Measurements from ENCODE around the gene CLUH. TPM values are rescaled to one million over a fixed set of nuclear protein-coding genes. Genes with fewer than 3 reads are reported as not detected.

The CLUH gene
- total and polyA plus RNA-seq, 10 donors = 14.3 to 82.6 (median 49.4) TPM

DNA sequence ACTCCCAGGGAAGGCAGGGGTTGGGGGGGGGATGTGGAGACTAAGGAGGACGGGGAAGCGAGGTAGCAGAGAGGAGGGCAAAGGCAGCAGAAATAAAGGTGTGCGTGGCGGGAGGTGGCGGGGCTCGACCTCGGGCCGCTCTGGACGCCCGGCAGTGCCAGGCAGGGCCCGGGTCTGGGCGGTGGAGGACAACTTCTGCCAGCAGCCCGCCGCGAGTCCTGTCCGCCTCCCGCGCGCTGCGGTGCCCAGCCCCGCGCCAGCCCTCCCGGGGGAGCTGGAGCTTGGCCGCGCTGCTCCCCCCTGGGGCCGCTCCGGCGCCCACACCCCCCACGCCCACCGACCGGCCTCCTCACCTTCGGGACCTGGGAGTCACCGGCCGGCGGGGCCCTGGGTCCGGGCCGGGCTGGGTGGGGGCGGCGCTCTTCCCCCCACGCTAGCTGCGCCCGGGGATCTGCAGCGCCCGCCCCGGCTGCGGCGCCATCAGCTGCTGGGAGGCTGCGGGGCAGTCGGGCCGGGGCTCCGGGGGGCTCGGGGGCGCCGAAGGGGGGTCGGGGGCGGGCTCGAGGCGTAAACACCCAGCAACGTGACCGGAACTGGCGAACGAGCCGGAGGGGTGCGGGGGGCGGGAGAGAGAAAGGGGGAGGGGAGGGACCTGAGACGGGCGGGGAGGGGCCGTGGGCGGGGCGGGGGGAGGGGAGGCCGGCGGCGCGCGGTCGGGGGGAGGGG lies 37.7 kb upstream of the CLUH start, which contains the start of gene CCDC92B:
Gene CCDC92B, minus strand, starts transcription at position 595 of the 726 bp plus-strand sequence. CDS start 14,507 bp downstream, outside the sequence.
- Histone ChIP-seq H3K27me3 (replicated peaks in 1 of 7) (peaks cover 0 to 100% (median 27%) of the 10 kb centered on the region in 7 donors), H3K27ac (no peak within 1 kb of the TSS), H3K4me1 (peaks cover 0 to 14% (median 7%) of the 10 kb centered on the region in 6 donors), H3K4me3 (peak within 1 kb of the TSS in 3 of 8 donors; percentile 7 to 46 (median 17)), H3K36me3 (no peaks in the 10 kb centered on the region), H3K9me3 (no peaks in the 10 kb centered on the region)
- DNase-seq = no peak
- TF ChIP-seq, protein P1, sequence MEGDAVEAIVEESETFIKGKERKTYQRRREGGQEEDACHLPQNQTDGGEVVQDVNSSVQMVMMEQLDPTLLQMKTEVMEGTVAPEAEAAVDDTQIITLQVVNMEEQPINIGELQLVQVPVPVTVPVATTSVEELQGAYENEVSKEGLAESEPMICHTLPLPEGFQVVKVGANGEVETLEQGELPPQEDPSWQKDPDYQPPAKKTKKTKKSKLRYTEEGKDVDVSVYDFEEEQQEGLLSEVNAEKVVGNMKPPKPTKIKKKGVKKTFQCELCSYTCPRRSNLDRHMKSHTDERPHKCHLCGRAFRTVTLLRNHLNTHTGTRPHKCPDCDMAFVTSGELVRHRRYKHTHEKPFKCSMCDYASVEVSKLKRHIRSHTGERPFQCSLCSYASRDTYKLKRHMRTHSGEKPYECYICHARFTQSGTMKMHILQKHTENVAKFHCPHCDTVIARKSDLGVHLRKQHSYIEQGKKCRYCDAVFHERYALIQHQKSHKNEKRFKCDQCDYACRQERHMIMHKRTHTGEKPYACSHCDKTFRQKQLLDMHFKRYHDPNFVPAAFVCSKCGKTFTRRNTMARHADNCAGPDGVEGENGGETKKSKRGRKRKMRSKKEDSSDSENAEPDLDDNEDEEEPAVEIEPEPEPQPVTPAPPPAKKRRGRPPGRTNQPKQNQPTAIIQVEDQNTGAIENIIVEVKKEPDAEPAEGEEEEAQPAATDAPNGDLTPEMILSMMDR (IDR thresholded peaks at IDR 0.05 in 8 of 11, conservative IDR thresholded peaks at IDR 0.05 in 3 of 11) = no peak
- TF ChIP-seq POLR2A (IDR thresholded peaks at IDR 0.05) (no peak), POLR2AphosphoS5 (IDR thresholded peaks at IDR 0.05) (no peak)
- intact Hi-C loops (cut with DNase I; ENCODE audit: low total_unique reads) = no loop called here
- 6 to 17% (median 10%) methylated on average over 12 to 68 of the region's 76 CpGs for WGBS, 5 donors

- TF ChIP-seq, protein P1 (IDR thresholded peaks at IDR 0.05 in 8 of 11, conservative IDR thresholded peaks at IDR 0.05 in 3 of 11) = no peak
- TF ChIP-seq POLR2A (IDR thresholded peaks at IDR 0.05) (no peak), POLR2AphosphoS5 (IDR thresholded peaks at IDR 0.05) (no peak)
- no peak for DNase-seq
- Histone ChIP-seq H3K9me3 (no peaks in the 10 kb centered on the region), H3K36me3 (no peaks in the 10 kb centered on the region), H3K4me1 (peaks cover 0 to 14% (median 7%) of the 10 kb centered on the region in 6 donors), H3K27ac (no peak overlapping the region), H3K4me3 (no peak overlapping the region), H3K27me3 (replicated peaks in 1 of 7) (peaks cover 0 to 81% (median 27%) of the 10 kb centered on the region in 7 donors)
- intact Hi-C loops (cut with DNase I; ENCODE audit: low total_unique reads) = no loop called here
- 37 to 57% (median 41%) methylated on average over 11 of the region's 11 CpGs for WGBS, 5 donors
Observed at GRCh38 chr17:2745317-2746037, 33.9 kb upstream of the CLUH start.

DNA sequence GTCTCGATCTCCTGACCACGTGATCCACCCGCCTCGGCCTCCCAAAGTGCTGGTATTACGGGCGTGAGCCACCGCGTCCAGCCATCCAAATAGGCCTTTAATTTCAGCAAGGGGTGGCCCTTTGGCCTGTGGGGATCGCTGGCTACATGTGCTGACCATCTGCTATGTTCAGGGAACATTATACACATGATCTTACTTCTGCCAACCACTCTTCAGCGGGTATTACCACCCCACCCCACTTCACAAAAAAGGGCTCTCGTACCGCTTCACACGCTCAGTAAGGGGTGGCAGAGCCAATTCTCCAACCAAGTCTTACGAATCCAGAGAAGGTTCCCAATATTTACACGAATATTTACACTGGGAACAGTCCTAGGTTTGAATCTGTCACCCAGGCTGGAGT lies 26.1 kb upstream of the CLUH start:
- intact Hi-C loops (cut with DNase I; ENCODE audit: low total_unique reads) = no loop called here
- H3K4me1 ChIP-seq = no peaks in the 10 kb centered on the region
- no peak for DNase-seq
- no peaks in the 10 kb centered on the region for H3K36me3 ChIP-seq
- H3K27ac ChIP-seq = no peak overlapping the region
- TF ChIP-seq, protein P1 (IDR thresholded peaks at IDR 0.05 in 8 of 11, conservative IDR thresholded peaks at IDR 0.05 in 3 of 11) = no peak
- TF ChIP-seq POLR2A (IDR thresholded peaks at IDR 0.05) (no peak), POLR2AphosphoS5 (IDR thresholded peaks at IDR 0.05) (no peak)
- H3K4me3 ChIP-seq = no peak overlapping the region
- no peaks in the 10 kb centered on the region for H3K9me3 ChIP-seq
- peaks cover 0 to 30% (median 0%) of the 10 kb centered on the region in 7 donors for H3K27me3 ChIP-seq (replicated peaks in 1 of 7)
- 85 to 91% (median 88%) methylated on average over 15 of the region's 15 CpGs for WGBS, 5 donors

DNA sequence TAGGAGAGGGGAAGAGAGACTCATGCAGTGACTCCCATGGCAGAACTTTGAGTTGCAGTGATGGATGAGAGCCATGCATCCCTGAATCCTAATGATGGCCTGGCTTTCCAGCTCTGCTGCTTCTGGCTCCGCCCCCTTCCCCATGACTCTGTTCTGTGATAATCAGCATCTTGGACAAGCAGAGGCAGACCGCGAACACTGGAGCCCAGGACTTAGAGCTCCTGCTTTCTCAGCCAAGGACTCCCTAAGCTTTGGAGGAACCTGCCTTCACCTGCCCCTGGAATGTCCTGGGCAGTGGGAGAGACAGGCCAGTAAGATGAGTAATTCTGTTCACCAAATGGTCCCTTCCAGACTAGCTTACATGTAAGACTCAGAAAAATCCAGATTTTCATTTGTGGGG lies 25.4 kb upstream of the CLUH start:
- TF ChIP-seq POLR2A (IDR thresholded peaks at IDR 0.05) (no peak), POLR2AphosphoS5 (IDR thresholded peaks at IDR 0.05) (no peak)
- TF ChIP-seq, protein P1 (IDR thresholded peaks at IDR 0.05 in 8 of 11, conservative IDR thresholded peaks at IDR 0.05 in 3 of 11) = no peak
- intact Hi-C loops (cut with DNase I; ENCODE audit: low total_unique reads) = no loop called here
- 82 to 89% (median 87%) methylated on average over 3 of the region's 3 CpGs for WGBS, 5 donors

More for the DNA sequence above, 25.4 kb upstream of the CLUH start:
- no peak overlapping the region for H3K27ac ChIP-seq
- H3K4me1 ChIP-seq = no peaks in the 10 kb centered on the region
- peaks cover 0 to 33% (median 0%) of the 10 kb centered on the region in 7 donors for H3K27me3 ChIP-seq (replicated peaks in 1 of 7)
- H3K4me3 ChIP-seq = no peak overlapping the region
- no peaks in the 10 kb centered on the region for H3K36me3 ChIP-seq
- no peak for DNase-seq
- H3K9me3 ChIP-seq = no peaks in the 10 kb centered on the region
